Retina (tissue), 1 donor: ENCODE data around the gene ADRA1B.
A peak's percentile ranks its signal among the peaks of the same experiment; 100 is the strongest.

Experiments used
- DNase-seq: peaks from one replicate; pipeline ENCODE4 v3.0.0-alpha.2; 2016

The ADRA1B gene

DNA sequence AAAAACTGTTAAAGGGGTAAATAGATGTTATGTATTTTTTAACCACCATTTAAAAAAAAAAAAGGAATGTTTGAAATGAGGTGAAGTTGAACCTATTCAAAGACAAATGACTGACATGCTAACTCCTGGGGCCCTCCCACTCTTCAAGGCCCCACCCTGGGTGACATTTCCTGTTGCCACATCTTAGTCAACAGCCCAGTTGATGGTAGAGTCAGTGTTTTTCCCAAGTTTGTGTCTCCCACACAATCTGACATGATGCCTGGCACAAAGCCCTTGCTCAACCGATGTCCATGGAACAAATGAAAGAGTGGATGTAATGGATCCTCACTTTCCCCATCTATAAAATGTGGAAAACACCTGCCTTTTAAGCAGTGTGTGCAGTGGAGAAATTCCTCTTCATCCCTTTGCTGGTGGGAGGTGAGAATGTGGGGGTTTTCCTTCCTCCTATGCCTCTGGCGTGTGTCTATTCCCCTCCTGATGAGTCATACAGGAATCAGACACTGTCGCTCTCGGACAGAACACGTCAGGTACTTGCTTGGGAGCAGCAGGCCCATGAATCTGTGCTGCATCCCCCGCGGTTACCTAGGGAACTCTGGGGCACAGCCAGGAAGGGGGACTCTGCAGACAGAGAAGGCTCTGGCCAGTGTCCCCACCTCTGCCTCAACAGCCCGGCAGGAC is 13.7 kb upstream of the ADRA1B start:
- DNase-seq, result no peak

DNA sequence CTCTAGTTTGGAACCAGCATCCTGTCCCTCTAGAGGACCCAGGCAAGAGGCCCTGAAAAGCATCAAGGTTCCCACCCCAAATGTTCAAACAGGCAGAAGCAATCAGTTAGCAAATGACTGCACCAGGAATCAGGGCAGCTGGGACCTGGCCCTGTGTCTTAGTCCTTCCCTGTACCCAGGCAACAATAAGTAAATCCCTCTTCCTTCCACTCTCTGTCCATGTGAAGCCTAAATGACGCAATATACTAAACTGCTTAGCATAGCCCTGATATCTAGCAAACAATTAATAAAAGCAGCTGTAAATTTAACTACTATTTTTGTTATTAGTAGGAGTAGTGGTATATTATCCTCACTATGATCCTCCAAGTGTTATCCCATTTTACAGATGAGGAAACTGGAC is 13.2 kb upstream of the ADRA1B start:
- no peak for DNase-seq

DNA sequence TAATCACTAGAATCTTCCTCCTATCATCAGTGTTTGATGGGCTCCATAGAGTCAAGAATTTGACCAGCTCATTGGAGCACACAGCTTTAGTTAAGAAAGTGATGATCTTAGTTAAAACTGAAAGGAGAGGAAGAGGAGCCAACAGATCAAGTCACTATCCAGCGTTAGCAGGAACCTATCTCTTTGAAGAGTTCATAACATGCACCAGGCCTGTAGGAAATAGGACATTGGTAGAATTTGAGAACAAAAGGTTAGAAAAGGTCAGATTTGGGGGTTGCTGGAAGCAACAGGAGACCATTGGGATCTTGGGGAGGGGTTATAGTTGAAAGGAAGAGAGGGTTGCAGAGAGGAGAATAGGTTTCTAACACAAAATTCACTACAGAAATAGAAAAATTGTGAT is 11.4 kb upstream of the ADRA1B start:
- DNase-seq, result no peak

DNA sequence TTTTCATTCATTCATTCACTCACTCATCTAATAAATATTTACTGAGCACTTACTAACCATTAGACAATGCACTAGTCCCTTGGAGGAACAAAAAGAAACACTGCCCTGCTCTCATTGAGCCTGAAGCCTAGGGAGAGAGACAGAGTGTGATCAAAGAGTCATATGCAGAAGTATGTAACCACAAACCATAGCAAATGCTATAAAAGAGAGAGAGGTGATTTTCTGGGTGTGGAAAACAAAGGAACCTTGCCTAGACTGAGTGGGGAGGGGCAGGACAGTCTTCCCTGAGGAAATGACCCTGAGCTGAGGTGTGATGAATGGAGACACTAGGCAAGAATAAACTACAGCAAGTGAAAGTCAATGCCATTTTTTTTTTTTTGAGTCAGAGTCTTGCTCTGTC is 10.8 kb upstream of the ADRA1B start:
- no peak for DNase-seq

DNA sequence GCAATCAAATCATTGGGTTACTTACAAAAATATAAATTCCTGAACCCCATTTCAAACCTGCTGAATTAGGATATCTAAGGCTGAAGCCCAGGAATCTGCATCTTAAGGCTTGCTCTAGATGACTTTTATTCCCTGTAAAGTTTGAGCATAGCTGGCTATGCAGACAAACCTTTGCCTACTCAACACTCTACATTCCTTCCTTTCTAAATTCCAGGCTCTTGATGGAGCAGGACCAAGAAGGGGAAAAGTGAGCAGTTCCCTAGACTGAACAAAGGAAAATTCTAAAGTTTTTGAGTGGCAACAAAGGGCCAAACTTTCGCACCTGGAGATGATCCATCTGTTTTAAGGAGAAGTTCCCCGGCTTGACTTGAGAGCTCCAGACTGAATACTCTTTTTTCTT is 9.8 kb upstream of the ADRA1B start:
- no peak for DNase-seq

DNA sequence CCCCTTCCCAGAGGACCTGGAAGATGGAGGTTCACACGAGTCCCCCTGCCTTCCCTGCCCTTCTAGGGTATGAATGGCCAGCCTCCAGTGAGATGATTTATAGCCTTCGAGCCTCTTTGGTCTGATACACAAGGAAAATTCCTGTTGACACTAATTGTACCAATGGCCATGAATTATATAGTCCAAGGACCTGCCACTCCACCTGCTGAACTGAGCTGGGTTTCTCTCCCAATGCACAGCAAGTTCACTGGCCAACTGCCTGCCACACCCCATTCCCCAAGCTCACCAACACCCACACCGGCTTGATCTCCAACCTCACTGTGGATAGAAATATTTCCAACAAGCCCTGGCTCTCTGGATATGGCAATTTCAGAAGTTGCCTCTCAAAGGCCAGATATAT is 9.3 kb upstream of the ADRA1B start:
- DNase-seq, result no peak

DNA sequence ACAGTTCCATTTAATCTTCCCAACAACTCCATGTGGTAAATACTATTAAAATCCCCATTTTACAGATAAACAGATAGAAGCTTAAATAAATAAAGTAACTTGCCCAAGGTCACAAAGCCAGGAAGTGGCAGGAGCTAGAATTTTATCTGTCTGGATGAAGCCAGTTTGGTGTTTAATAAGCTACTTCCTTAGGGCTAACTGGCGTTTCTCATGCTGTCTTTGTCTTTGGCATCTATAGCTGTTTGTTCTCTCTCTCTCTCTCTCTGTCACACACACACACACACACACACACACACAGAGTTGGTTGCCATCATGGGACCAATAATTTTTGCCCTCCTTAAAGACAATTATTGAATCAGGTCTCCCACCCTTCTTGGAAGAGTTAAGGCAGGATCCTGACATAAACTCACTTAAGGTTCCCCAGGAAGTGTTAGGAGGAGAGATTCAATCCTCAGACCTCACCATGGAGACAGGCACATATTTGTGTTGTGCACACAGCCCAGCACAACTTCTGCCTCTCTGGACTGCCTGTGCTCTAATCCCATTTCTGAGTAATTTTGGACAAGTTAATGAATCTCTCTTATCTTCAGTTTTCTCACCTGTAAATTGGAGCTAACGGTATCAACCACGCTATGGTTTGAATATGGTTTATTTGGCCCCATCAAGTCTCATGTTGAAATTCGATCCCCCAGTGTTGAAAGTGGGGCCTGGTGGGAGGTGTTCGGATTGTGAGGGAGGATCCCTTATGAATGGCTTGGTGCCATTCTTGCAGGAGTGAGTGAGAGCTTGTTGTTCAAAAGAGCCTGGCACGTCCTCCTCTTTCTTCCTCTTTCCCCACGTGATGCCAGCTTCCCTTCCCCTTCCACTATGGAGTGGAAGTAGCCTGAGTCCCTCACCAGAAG is 8.3 kb upstream of the ADRA1B start:
- no peak for DNase-seq

DNA sequence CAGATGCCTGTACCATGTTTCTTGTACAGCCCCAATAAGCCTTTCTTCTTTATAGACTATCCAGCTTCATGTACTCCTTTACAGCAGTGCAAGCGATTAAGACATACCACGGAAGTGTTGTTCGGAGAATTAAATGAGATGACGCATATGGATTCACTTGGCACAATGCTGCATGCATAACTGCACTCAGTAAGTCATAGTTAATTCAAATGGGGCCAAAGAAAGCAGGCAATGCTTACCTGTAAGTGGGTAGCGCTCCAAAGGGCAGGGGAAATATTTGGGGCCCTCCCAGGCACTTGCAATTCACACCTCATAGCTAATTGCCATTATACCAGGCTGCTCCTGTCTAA is 7.7 kb upstream of the ADRA1B start:
- DNase-seq, result no peak

DNA sequence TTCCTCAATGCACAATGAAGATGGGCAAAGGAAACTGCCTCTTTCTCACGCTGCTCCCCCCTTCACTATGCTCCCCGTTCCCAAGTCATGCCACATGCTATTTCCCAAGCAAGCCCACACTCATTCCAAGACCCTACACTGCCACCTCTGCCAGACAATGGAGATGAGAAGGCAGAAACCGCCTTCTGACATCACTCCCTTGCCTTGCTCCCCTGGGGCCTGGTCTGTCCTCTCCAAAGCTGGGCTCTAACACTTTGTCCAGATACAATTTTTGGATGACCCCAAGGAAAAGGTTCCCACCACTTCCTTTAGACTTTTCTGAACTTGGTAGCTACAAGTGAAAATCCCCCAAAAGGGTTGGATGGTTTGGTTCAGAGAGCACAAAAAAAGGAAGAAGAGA is 7.2 kb upstream of the ADRA1B start:
- no peak for DNase-seq

DNA sequence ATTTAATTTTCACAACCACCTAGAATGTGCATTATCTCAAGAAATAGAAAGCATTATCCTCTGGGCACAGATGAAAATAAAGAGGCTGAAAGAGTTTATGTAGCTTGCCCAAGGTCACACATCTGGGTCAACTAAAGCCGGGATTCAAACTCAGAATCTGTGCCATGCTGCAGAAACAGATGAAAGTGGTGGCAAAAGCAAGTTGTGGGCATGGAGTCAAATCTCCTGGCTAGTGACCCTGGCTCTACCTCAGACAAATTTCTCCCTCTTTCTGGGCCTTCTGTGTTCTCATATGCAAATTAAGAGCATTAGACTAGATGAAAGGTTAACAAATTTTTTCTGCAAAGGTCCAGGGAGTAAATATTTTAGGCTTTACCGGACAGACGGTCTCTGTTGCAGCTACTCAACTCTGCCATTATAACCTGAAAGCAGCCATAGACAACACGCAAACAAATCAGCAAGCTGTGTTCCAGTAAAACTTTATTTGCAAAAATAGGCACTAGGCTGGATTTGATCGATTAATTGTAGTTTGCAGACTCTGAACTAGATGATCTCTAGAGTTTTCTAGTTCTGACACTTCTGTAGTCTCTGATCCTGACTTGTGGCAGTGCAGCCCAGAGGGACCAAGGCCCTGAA is 6.0 kb upstream of the ADRA1B start:
- no peak for DNase-seq

DNA sequence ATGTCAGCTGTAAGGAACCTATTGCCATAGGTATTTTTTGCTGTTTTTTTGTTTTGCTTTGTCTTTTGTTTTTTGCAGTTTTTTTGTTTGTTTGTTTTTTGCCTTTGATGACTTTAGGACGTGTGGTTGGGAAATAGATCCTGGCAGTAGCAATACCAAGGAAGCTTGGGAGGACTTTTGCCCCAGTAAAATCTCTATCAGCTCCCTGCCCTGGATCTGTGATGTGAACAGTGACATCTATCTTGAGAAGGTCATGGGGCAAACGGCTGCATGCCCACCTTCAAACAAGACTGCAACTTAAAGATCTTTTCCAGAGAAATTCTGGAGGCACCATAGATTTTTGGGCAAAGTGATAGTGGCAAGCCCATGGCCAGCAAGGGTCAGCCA is 5.4 kb upstream of the ADRA1B start:
- DNase-seq, result no peak

DNA sequence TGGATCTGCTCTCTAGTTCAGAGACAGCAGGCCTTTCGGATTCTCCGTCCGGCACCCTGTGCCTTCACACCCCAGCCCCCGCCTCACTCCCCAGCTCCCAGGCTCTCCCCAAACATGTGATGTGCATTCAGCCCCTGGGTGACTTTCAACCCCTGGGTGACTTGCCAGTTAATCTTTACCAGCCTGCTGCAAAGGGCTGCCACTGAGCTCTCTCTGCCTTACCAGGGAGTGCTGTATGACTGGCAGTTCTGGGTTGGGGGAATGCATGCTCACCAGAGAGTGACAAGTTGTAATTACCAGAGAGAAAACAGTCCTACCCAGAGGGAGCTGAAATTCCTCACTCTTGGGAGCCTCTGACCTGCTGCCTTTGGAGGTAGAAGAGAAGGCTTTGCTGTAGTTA is 4.9 kb upstream of the ADRA1B start:
- DNase-seq, result no peak

DNA sequence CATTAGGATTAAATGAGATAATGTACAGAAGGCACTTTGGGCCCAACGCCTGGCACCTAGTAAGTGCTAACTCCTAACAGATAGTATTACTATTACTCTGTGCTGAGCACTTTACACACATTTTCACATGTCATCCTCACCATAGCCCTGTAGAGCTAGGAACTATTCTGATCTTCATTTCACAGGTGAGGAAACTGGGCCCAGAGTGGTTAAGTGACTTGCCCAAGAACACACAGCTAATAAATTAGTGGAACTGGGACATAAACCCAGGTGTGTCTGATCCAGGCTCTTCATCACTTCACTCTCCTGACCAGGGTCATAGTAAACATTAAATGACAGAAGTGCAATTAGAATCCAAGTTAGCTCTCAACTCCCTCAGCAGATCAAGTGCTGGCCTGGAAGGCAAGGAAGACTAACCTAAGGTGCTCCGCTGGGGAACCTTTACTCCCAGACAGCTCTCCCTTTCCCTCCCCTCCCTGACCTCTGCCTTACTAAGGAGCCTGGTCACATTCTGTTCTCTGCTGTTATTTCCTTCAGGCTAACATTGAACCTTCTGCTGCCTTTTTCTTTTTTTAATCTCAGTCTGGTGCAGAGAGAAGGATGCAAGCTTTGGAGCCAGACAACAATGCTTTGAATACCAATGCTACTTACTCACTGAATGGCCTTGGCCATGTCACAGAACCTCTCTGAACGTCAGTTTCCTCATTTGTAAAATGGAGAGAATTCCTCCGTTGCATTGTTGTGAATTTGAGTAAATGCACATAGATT is 4.1 kb upstream of the ADRA1B start:
- DNase-seq, result no peak

DNA sequence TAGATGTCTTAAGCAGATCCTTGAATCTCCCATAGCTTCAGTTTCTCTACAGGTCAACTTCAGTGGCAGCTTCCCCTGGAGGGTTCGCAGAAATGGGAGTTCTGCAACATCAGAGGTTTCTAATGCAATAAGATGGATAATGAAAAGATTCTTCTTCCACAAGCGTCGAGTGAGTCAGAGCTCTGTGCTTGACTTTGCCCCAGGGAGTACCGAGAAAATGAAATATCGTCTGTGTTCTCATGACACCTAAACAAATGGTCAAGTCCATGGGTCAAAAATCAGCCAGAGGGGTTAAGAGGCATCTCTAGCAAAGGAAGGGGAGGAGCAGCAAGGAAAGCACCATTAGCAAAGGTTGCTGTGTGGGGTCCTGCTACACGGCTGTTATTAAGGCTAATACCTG is 3.2 kb upstream of the ADRA1B start:
- no peak for DNase-seq

DNA sequence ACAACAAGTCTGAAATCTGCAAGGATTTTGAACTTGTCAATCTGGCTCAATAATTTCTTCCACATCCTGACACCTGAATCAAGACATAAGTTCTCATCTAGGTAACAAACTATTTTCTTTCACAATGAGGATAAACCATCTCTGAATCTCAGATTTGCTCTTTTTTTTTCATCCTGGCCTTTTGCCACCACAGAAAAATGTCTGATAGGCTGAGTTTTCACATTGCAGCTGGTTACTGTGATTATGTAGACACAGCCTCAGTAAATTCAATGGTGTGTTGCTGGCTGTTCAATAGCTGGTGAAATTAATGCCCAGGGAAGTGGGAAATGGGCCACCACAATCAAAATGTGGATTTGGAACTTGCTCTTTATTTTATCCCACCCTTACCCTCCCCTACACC is 2.8 kb upstream of the ADRA1B start:
- no peak for DNase-seq

DNA sequence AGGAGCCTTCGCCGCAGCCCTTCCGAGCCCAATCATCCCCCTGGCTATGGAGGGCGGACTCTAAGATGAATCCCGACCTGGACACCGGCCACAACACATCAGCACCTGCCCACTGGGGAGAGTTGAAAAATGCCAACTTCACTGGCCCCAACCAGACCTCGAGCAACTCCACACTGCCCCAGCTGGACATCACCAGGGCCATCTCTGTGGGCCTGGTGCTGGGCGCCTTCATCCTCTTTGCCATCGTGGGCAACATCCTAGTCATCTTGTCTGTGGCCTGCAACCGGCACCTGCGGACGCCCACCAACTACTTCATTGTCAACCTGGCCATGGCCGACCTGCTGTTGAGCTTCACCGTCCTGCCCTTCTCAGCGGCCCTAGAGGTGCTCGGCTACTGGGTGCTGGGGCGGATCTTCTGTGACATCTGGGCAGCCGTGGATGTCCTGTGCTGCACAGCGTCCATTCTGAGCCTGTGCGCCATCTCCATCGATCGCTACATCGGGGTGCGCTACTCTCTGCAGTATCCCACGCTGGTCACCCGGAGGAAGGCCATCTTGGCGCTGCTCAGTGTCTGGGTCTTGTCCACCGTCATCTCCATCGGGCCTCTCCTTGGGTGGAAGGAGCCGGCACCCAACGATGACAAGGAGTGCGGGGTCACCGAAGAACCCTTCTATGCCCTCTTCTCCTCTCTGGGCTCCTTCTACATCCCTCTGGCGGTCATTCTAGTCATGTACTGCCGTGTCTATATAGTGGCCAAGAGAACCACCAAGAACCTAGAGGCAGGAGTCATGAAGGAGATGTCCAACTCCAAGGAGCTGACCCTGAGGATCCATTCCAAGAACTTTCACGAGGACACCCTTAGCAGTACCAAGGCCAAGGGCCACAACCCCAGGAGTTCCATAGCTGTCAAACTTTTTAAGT is 819 bp downstream of the ADRA1B start:
- DNase-seq, result peak; percentile 59

DNA sequence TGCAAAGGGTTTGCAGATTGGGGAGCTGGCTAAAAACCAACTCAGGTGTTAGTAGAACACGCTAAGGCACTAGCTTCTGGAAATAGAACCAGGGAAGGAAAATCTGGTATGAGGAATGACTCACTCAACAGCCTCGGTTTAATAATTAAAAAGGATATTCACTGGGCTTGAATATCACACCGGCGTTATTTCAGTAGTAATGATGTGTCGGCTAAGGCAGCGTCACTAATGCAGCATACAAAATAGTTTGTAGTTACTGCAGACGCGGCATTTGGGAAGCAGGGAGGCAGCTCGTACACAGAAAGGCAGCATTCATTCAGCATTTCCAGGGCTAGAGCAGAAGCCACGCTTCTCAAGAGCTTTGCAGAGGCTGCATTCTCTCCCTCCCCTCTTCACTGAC is 1.7 kb downstream of the ADRA1B start:
- no peak for DNase-seq

DNA sequence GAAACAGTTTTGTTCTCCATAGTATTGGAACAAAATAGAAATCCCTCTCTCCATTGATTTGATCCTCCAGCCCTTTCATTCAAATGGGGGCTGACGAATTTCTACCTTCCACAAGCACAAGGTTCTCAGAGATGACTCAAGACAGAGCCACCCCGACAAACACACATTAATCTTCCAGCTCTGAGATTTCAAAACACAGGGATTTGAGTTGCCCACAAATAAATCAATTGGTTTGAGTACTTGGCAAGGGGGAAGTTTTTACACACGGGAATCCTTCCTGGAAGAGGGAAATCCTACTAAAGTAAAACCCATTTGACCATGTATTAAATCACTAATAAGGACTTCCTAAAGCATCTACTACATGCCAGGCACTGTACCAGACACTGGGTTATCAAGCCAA is 5.4 kb downstream of the ADRA1B start:
- DNase-seq, result no peak

DNA sequence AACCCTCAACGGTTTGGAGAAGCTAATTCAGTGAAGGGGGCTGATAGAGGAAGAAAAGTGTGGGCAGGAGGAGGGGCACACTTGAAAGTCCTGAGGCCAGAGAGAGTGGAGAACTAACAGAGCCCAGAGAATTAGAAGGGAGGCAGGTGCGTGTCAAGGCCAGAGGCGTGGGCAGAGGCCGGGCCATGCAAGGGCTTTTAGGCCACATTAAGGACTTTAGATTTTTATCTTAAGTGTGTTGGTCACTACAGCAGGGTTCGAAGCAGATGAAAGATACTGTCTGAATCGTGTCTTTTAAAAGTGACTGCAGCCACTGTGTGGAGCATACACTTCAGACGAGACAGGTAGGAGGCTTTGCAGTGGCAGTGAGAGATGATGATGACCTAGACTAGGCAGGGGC is 6.7 kb downstream of the ADRA1B start:
- DNase-seq, result no peak

DNA sequence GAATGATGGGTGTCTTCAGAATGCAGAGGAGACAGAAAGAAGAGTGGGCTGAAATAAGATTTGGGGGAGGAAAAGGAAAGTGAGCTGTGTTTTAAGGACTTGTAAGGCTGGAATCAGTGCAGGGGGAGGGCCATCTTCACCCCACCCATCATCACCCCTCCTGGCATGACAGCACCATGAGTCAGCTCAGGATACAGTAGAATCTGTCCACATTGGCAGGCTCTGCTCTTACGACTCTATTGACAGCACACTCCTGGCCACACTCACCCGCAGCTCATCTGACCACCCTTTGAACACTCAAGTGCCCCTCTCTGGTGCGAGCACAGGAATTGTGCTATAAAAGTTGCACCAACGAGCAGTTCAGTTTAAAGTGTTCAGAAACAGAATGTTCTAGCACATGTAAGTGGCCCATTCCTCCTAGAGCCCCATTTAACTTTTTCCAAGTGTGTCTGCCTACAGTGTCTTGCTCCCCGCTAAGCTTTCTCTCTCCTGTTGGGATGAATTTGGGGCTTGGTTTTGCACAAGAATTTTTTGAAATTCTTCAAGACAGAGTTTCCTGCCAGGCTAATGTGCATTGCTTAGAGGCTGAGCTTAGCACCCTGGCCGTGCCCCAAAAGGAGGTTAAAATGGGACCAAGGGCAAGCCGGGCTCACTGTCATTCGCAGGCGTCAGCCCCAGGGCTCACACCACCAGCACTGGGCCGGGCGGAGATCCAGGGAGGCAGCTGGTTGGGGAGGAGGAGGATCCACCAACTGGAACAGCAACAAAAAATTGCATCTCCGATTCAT is 12.0 kb downstream of the ADRA1B start:
- DNase-seq, result no peak

DNA sequence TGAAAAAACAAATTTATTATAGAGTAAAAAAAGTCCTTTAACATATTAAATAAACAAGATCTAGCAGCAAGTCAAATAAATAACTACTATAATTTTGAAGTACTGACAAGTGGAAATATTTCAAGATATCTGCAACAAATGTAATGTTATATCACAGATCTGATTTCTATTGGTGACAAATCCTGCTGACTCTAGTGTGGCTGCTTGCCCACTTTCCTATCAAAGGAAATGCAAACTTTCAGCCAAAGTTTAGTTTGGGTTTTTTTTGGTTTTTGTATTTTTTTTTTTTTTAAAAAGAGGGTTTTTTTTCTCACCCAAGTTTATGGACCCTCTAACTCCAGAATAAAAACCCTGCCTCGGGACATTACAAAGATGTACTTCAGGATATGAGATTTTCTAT is 12.9 kb downstream of the ADRA1B start:
- no peak for DNase-seq
